B cell (primary cell): ENCODE results near the gene CENPB. TPM values are rescaled to one million over a fixed set of nuclear protein-coding genes. Genes with fewer than 3 reads are reported as not detected.

Experiments used
- ATAC-seq: fragments of 200-7000 bp; cut with Tn5 transposase; one replicate; pipeline ENCODE4 v1.10.0; 2021; ENCODE audit warnings: low read depth, mild to moderate bottlenecking, moderate number of reproducible peaks, moderate library complexity
- CTCF ChIA-PET: fragments of 350-600 bp; sonication (Branson Sonifier 250); formaldehyde crosslinking; loops from one replicate; lab custom pipeline; 2021; ENCODE audit warnings: antibody characterized with exemption, inconsistent platforms; lab: Charles Lee
- POLR2A ChIA-PET: fragments of 350-600 bp; sonication (Branson Sonifier 250); formaldehyde crosslinking; loops from one replicate; lab custom pipeline; 2021; ENCODE audit warnings: antibody characterized with exemption; lab: Charles Lee
- DNase-seq: peaks from one replicate; pipeline ENCODE4 v3.0.0; 2013
- H2AFZ ChIP-seq: 2 replicates; pipeline ENCODE4 v1.6.1; 2012; ENCODE audit warnings: mild to moderate bottlenecking, low read depth, low read length; ENCODE audit not compliant: insufficient read depth, poor library complexity, severe bottlenecking
- H3K27ac ChIP-seq, 2 donors: 1 replicate in 1 of 2; 2 replicates in 1 of 2; pipeline ENCODE4 v1.5.1; 2012 to 2013; ENCODE audit warnings: low read length in 2 of 2, mild to moderate bottlenecking in 2 of 2, moderate library complexity in 1 of 2
- H3K27me3 ChIP-seq, 4 experiments: fragments of 200-600 bp in 1 of 4; sonication (generic) in 1 of 4; replicated peaks in 1 of 4; 1 replicate in 2 of 4; 2 replicates in 2 of 4; pipeline versions ENCODE4 v1.6.1 to v1.7.0; 2013 to 2016; ENCODE audit warnings: low read length in 3 of 4, mild to moderate bottlenecking in 2 of 4, mixed read lengths in 1 of 4, moderate library complexity in 1 of 4; ENCODE audit not compliant: insufficient read depth in 4 of 4, control insufficient read depth in 3 of 4; ENCODE audit errors: control extremely low read depth in 1 of 4
- H3K36me3 ChIP-seq, 2 experiments: replicated peaks in 1 of 2; 1 replicate in 1 of 2; 2 replicates in 1 of 2; pipeline versions ENCODE4 v1.6.1 to v1.7.1; 2013; ENCODE audit warnings: low read length in 1 of 2; ENCODE audit not compliant: insufficient read depth in 2 of 2, control insufficient read depth in 1 of 2; ENCODE audit errors: control extremely low read depth in 1 of 2, extremely low read depth in 1 of 2
- H3K4me1 ChIP-seq, 2 donors: fragments of 200-600 bp in 1 of 2; sonication (generic) in 1 of 2; 1 replicate in 1 of 2; 2 replicates in 1 of 2; pipeline versions ENCODE4 v1.5.1 to v1.6.1; 2013 to 2017; ENCODE audit warnings: low read length in 2 of 2; ENCODE audit not compliant: control insufficient read depth in 2 of 2, insufficient read depth in 2 of 2
- H3K4me2 ChIP-seq: replicated peaks from 2 replicates; pipeline ENCODE3; 2012; ENCODE audit warnings: mild to moderate bottlenecking, low read depth, low read length; ENCODE audit not compliant: poor library complexity, severe bottlenecking
- H3K4me3 ChIP-seq, 5 experiments: fragments of 200-600 bp in 1 of 5; sonication (generic) in 1 of 5; 1 replicate in 3 of 5; 2 replicates in 2 of 5; pipeline versions ENCODE4 v1.5.1 to v1.7.0; 2011 to 2016; ENCODE audit warnings: low read length in 4 of 5, mild to moderate bottlenecking in 4 of 5, low read depth in 2 of 5, control low read depth in 1 of 5, moderate library complexity in 1 of 5; ENCODE audit not compliant: insufficient read depth in 1 of 5; ENCODE audit errors: control extremely low read depth in 1 of 5, extremely low read depth in 1 of 5
- H3K79me2 ChIP-seq: fragments of 200-600 bp; sonication (generic); one replicate; pipeline ENCODE4 v1.6.0; 2016; ENCODE audit warnings: low read length; ENCODE audit not compliant: control insufficient read depth, insufficient read depth
- H3K9ac ChIP-seq: fragments of 200-600 bp; sonication (generic); 2 replicates; pipeline ENCODE4 v1.6.1; 2017; ENCODE audit warnings: mild to moderate bottlenecking, low read length, moderate library complexity
- H3K9me3 ChIP-seq, 3 donors: one replicate each; pipeline versions ENCODE4 v1.6.1 to v1.7.1; 2013; ENCODE audit warnings: low read length in 2 of 3; ENCODE audit not compliant: control insufficient read depth in 2 of 3, insufficient read depth in 1 of 3; ENCODE audit errors: control extremely low read depth in 1 of 3
- H4K20me1 ChIP-seq: 2 replicates; pipeline ENCODE4 v1.6.0; 2012; ENCODE audit warnings: mild to moderate bottlenecking, low read length; ENCODE audit not compliant: insufficient read depth, control insufficient read depth, poor library complexity, severe bottlenecking
- H3K27ac Mint-ChIP-seq: one replicate; pipeline ENCODE4 v1.8.0; 2021; ENCODE audit warnings: mixed read lengths
- H3K27me3 Mint-ChIP-seq: one replicate; pipeline ENCODE4 v1.8.0; 2021; ENCODE audit warnings: mixed read lengths
- H3K4me1 Mint-ChIP-seq: one replicate; pipeline ENCODE4 v1.8.0; 2021; ENCODE audit warnings: mixed read lengths
- H3K4me3 Mint-ChIP-seq: one replicate; pipeline ENCODE4 v1.8.0; 2021; ENCODE audit warnings: mixed read lengths
- H3K9me3 Mint-ChIP-seq: one replicate; pipeline ENCODE4 v1.8.0; 2022; ENCODE audit warnings: mixed read lengths; ENCODE audit not compliant: insufficient read depth
- CTCF ChIP-seq: fragments of 200-600 bp; IDR thresholded peaks from one replicate; pipeline ENCODE4 v1.8.0; 2022; ENCODE audit warnings: antibody characterized with exemption, mild to moderate bottlenecking
- EZH2 ChIP-seq: IDR thresholded peaks from 2 replicates; pipeline ENCODE4 v1.6.1; 2012; ENCODE audit warnings: borderline replicate concordance, low read depth, mild to moderate bottlenecking, moderate library complexity, low read length; ENCODE audit not compliant: insufficient read depth, poor library complexity, severe bottlenecking
- WGBS: methylation state at CpG from one replicate; pipeline ENCODE4 v1.1.5; 2013; ENCODE audit warnings: missing lambda C conversion rate; ENCODE audit not compliant: insufficient coverage; 5-methylcytosine and 5-hydroxymethylcytosine counted together
- intact Hi-C: fragments of 100-400 bp; cut with micrococcal nuclease; formaldehyde crosslinking; loops from one replicate; pipeline ENCODE4 v1.10.0; 2022
- polyA plus RNA-seq: library from polyadenylated mRNA; depleted of rRNA; stranded (reverse); fragments of >200 nt; gene quantifications from 2 replicates; pipeline ENCODE4 v1.2.3, GENCODE V29; 2012
- total RNA-seq, 2 donors: library from RNA; stranded (reverse); fragments of 120-200 nt in 1 of 2; gene quantifications; 1 replicate in 1 of 2; 2 replicates in 1 of 2; pipeline versions ENCODE4 v1.2.3 to v1.2.4, GENCODE V29; 2013 to 2022

Gene CENPB
- total and polyA plus RNA-seq, 2 donors (not counting 1 experiment from before 2014, with no cell fraction given) = 13.3 to 46.4 TPM

DNA sequence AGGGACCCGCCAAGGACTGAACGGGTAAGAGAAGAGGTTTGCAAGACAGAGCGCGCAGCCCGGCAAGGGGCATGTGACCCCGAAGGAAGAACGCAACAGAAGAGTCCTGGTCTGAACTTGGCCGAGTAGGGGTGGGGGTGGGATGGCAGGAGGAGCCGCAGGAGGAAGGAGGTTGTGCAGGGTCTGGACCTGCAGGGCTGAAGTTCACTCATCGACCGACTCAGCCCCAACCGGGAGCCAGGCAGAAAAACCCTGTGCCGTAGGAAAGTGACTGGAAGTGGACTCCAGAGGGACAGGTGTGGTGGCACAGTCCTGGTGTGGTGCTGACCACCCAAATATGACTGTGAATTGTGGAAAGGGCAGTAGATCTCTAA is 34.2 kb downstream of the CENPB start:
- Histone ChIP-seq H3K36me3 (no peaks in the 10 kb centered on the region), H3K4me3 (peak overlapping the region in 3 of 5 experiments; percentile 50 to 56 (median 51)), H4K20me1 (no peaks in the 10 kb centered on the region), H3K27ac (no peak overlapping the region), H3K4me1 (peaks cover 0 to 12% of the 10 kb centered on the region in 2 donors), H3K9ac (peak overlapping the region; percentile 54), H2AFZ (peak overlapping the region; percentile 75), H3K79me2 (peaks cover 3% of the 10 kb centered on the region), H3K27me3 (no peaks in the 10 kb centered on the region), H3K9me3 (no peaks in the 10 kb centered on the region), H3K4me2 (peak overlapping the region; percentile 82)
- DNase-seq (no peak), ATAC-seq (no peak)
- Mint-ChIP-seq H3K27me3 (peaks cover 2% of the 10 kb centered on the region), H3K9me3 (no peaks in the 10 kb centered on the region), H3K4me3 (peak overlapping the region; percentile 85), H3K4me1 (peaks cover 7% of the 10 kb centered on the region), H3K27ac (peak overlapping the region; percentile 85)
- intact Hi-C loops = loop anchor here (5.0 kb wide), 1 partner anchor 320 kb away; no protein-coding TSS in a partner anchor
- TF ChIP-seq CTCF (no peak), EZH2 (no peak)
- CTCF ChIA-PET = interaction anchor here (0.5 to 3.9 kb wide), 11 partner anchors 10 to 333 kb away, joined by 3 to 47 read pairs (median 3); partner anchors contain the start of genes ADISSP, CENPB and SPEF1
- 61% methylated on average over 10 of the region's 13 CpGs for WGBS
- POLR2A ChIA-PET = no interaction called here

DNA sequence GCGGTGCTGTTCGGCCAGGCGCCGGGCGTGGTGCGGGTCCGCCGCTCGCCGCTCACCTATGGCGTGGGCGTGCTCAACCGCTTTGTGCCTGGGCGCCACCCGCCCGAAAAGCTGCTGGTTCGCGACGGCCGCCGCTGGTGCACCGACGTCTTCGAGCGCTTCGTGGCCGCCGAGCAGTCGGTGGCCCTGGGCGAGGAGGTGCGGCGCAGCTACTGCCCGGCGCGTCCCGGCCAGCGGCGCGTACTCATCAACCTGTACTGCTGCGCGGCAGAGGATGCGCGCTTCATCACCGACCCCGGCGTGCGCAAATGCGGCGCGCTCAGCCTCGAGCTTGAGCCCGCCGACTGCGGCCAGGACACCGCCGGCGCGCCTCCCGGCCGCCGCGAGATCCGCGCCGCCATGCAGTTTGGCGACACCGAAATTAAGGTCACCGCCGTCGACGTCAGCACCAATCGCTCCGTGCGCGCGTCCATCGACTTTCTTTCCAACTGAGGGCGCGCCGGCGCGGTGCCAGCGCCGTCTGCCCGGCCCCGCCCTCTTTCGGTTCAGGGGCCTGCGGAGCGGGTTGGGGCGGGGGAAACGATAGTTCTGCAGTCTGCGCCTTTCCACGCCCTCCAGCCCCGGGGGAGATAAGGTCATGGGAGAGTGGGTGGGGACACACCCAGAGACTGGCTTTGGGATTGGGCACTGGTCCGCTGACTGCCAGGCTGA is 34.7 kb downstream of the CENPB start:
- ChIA-PET POLR2A (no interaction called here), CTCF (interaction anchor here (0.5 to 3.9 kb wide), 7 partner anchors 15 to 328 kb away, joined by 3 to 47 read pairs (median 3); partner anchors contain the start of gene ADISSP)
- DNase-seq (peak; percentile 62), ATAC-seq (peak; percentile 84)
- Histone ChIP-seq H3K4me2 (peak overlapping the region; percentile 82), H3K27me3 (peaks cover 0 to 5% (median 0%) of the 10 kb centered on the region in 4 experiments), H3K9ac (peak overlapping the region; percentile 54), H3K4me3 (peak overlapping the region in 4 of 5 experiments; percentile 19 to 56 (median 50)), H4K20me1 (no peaks in the 10 kb centered on the region), H2AFZ (peak overlapping the region; percentile 75), H3K4me1 (peaks cover 0 to 12% of the 10 kb centered on the region in 2 donors), H3K36me3 (no peaks in the 10 kb centered on the region), H3K9me3 (no peaks in the 10 kb centered on the region), H3K79me2 (peaks cover 3% of the 10 kb centered on the region), H3K27ac (no peak overlapping the region)
- Mint-ChIP-seq H3K27me3 (peaks cover 5% of the 10 kb centered on the region), H3K4me3 (peak overlapping the region; percentile 85), H3K9me3 (no peaks in the 10 kb centered on the region), H3K4me1 (peaks cover 7% of the 10 kb centered on the region), H3K27ac (peak overlapping the region; percentile 85)
- 57% methylated on average over 95 of the region's 95 CpGs for WGBS
- intact Hi-C loops = loop anchor here (5.0 kb wide), 1 partner anchor 320 kb away; no protein-coding TSS in a partner anchor
- no peak for TF ChIP-seq EZH2
- no peak for TF ChIP-seq CTCF
